Measurements from ENCODE around the gene C12orf56.

Gene C12orf56

GRCh38 chr12:64278421-64278820, 112.1 kb downstream of the C12orf56 start:
- Mint-ChIP-seq H3K4me3 (no peak overlapping the region), H3K36me3 (ENCODE audit: low read depth) (no peaks in the 10 kb centered on the region), H3K4me1 (no peaks in the 10 kb centered on the region), H3K9me3 (no peaks in the 10 kb centered on the region), H3K27ac (no peak overlapping the region), H3K27me3 (ENCODE audit: low read depth, poor library complexity) (no peaks in the 10 kb centered on the region)
- DNase-seq: no peak
- TF ChIP-seq, protein P1, sequence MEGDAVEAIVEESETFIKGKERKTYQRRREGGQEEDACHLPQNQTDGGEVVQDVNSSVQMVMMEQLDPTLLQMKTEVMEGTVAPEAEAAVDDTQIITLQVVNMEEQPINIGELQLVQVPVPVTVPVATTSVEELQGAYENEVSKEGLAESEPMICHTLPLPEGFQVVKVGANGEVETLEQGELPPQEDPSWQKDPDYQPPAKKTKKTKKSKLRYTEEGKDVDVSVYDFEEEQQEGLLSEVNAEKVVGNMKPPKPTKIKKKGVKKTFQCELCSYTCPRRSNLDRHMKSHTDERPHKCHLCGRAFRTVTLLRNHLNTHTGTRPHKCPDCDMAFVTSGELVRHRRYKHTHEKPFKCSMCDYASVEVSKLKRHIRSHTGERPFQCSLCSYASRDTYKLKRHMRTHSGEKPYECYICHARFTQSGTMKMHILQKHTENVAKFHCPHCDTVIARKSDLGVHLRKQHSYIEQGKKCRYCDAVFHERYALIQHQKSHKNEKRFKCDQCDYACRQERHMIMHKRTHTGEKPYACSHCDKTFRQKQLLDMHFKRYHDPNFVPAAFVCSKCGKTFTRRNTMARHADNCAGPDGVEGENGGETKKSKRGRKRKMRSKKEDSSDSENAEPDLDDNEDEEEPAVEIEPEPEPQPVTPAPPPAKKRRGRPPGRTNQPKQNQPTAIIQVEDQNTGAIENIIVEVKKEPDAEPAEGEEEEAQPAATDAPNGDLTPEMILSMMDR (IDR thresholded peaks at IDR 0.05): no peak

GRCh38 chr12:64273527-64274403, 116.8 kb downstream of the C12orf56 start:
- H3K9me3 Mint-ChIP-seq: no peaks in the 10 kb centered on the region
- DNase-seq: peak; percentile 22
- H3K36me3 Mint-ChIP-seq (ENCODE audit: low read depth): no peaks in the 10 kb centered on the region
- TF ChIP-seq, protein P1 (IDR thresholded peaks at IDR 0.05): peak; percentile 42
- H3K27ac Mint-ChIP-seq: no peak overlapping the region
- no peak overlapping the region for H3K4me3 Mint-ChIP-seq
- H3K4me1 Mint-ChIP-seq: no peaks in the 10 kb centered on the region
- H3K27me3 Mint-ChIP-seq (ENCODE audit: low read depth, poor library complexity): no peaks in the 10 kb centered on the region

GRCh38 chr12:64270411-64270810, 120.1 kb downstream of the C12orf56 start:
- no peaks in the 10 kb centered on the region for H3K36me3 Mint-ChIP-seq (ENCODE audit: low read depth)
- H3K4me3 Mint-ChIP-seq: no peak overlapping the region
- H3K27ac Mint-ChIP-seq: no peak overlapping the region
- no peaks in the 10 kb centered on the region for H3K27me3 Mint-ChIP-seq (ENCODE audit: low read depth, poor library complexity)
- DNase-seq: no peak
- TF ChIP-seq, protein P1 (IDR thresholded peaks at IDR 0.05): no peak
- no peaks in the 10 kb centered on the region for H3K4me1 Mint-ChIP-seq
- no peaks in the 10 kb centered on the region for H3K9me3 Mint-ChIP-seq

DNA sequence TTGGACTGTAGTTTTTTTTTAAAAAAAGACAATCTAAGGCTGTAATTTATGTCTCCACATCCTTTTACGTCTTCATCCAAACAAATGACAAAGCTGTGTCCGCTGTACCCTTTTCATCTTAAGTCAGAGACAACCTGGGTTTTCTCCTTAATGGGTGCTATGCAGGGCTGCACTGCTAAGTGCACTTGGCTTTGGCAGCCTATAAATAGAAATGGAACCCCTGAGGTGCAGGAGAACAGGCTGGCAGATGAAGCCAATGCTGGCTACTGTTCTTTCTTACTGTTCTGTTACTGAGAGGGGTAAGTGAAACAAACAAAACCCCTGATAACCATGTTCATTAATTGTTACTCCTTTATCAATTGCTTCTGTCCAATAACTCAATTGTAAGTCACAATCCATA, 121.4 kb downstream of the C12orf56 start:
- Mint-ChIP-seq H3K27ac (no peak overlapping the region), H3K4me1 (no peaks in the 10 kb centered on the region), H3K36me3 (ENCODE audit: low read depth) (no peaks in the 10 kb centered on the region), H3K27me3 (ENCODE audit: low read depth, poor library complexity) (no peaks in the 10 kb centered on the region), H3K9me3 (no peaks in the 10 kb centered on the region), H3K4me3 (no peak overlapping the region)
- TF ChIP-seq, protein P1 (IDR thresholded peaks at IDR 0.05): no peak
- DNase-seq: no peak

- Mint-ChIP-seq H3K4me3 (no peak overlapping the region), H3K36me3 (ENCODE audit: low read depth) (no peaks in the 10 kb centered on the region), H3K27me3 (ENCODE audit: low read depth, poor library complexity) (no peaks in the 10 kb centered on the region), H3K9me3 (no peaks in the 10 kb centered on the region), H3K27ac (no peak overlapping the region), H3K4me1 (no peaks in the 10 kb centered on the region)
- TF ChIP-seq, protein P1 (IDR thresholded peaks at IDR 0.05): no peak
- DNase-seq: no peak
Measured at GRCh38 chr12:64268409-64268808, 122.1 kb downstream of the C12orf56 start.

- DNase-seq: no peak
- no peaks in the 10 kb centered on the region for H3K36me3 Mint-ChIP-seq (ENCODE audit: low read depth)
- no peak overlapping the region for H3K4me3 Mint-ChIP-seq
- H3K27me3 Mint-ChIP-seq (ENCODE audit: low read depth, poor library complexity): no peaks in the 10 kb centered on the region
- TF ChIP-seq, protein P1 (IDR thresholded peaks at IDR 0.05): no peak
- H3K27ac Mint-ChIP-seq: no peak overlapping the region
- no peaks in the 10 kb centered on the region for H3K4me1 Mint-ChIP-seq
- H3K9me3 Mint-ChIP-seq: no peaks in the 10 kb centered on the region
Measured at GRCh38 chr12:64265839-64266238, 124.7 kb downstream of the C12orf56 start.

Measured in nephron progenitor cell (in vitro differentiated cells).